Kidney capillary endothelial cell (primary cell): ENCODE results near the gene TRAF4.

Experiments used
- DNase-seq: peaks from one replicate; pipeline ENCODE4 v3.0.0-alpha.2; 2018; ENCODE audit warnings: low spot score

The TRAF4 gene, protein sequence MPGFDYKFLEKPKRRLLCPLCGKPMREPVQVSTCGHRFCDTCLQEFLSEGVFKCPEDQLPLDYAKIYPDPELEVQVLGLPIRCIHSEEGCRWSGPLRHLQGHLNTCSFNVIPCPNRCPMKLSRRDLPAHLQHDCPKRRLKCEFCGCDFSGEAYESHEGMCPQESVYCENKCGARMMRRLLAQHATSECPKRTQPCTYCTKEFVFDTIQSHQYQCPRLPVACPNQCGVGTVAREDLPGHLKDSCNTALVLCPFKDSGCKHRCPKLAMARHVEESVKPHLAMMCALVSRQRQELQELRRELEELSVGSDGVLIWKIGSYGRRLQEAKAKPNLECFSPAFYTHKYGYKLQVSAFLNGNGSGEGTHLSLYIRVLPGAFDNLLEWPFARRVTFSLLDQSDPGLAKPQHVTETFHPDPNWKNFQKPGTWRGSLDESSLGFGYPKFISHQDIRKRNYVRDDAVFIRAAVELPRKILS

DNA sequence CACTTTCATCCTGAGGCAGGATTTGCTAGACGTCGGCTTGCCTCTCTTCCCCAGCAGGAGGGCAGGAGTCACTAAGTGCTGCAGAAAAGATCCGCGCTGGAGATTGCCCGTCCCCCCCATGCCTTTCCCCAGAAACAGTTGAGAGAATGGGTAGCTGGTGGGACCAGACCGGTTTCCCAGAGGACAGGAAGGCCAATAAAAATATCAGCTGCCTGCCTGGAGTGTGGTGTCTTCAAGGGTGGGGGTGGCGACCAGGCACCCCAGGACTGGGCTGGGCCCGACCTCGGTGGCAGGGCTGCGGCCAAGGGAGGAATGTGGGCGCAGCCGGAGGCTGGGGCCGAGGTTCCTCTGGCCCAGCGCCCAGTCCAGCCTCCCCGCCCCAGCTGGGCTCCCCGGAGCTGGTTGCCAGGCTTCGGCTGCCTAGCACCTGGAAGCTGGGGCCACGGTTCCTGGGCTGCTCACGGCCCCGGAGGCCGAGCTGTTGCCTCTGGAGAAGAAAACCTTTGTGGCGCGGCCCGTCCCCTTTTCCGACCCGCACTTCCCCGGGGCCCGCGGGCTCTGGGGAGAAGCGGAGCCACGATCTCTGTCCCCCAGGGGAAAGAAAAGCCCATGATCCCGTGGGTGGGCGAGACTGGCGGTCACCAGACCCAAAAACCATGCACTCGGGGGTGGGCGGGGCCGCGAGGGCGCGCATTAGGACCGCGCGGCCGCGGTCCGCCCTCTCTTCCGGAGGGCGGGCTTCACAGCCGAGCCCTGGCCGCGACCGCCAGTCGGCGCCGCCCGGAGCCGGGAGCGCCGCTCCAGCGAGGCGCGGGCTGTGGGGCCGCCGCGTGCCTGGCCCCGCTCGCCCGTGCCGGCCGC, at the start of gene TRAF4:
Gene TRAF4 (plus strand): TSS at position 769 of the 861 bp plus-strand sequence. CDS start 102 bp downstream, outside the sequence.
- peak; percentile 80 for DNase-seq

DNA sequence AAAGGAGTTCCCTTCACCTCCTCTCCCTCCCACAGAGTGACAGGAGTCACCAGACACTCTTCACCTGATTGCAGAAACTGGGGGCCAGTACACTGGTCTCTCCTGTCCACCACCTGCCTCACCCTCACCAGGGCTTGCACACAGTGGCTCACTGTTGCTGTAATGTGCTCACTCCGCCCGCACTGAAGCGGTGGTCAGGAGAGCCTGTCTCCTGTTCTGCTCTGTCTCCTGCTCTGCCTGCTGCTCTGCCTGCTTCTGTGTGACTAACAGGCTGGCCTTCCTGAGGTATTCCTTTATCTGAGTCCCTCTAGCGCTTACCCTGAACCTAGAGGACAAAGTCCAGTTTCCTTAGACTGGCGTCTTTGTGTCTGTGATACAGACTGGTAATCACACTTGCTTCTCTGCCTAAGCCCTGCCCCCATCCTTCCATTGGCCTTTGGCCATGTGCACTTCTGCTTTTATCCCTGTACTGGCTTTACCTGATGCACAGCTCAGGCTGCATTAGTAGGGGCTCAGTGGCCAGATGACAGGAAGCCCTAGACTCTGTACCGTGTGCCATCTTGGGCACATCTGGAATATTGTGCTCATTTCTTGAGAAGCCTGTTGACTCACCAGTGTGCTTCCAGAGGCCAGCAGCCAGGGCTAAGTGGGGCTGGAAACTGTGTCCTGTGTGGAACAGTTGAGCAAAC, 45.4 kb upstream of the TRAF4 start:
- no peak for DNase-seq

DNA sequence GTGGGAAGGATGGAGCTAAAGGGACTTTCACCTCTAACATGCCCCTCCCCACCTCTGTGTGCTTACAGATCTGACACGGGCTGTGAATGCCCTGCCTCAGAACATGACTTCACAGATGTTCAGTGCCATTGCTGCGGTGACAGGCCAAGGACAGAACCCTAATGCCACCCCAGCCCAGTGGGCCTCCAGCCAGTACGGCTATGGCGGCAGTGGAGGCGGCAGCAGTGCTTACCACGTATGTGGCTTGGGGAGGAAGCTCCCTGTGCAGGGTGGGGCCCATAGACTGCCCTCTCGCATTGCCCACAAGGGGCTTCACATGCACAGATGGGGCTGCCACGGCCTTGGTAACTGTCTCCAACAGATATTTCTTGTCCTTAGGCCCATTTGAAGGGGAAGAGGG, 43.5 kb upstream of the TRAF4 start:
- DNase-seq: no peak

DNA sequence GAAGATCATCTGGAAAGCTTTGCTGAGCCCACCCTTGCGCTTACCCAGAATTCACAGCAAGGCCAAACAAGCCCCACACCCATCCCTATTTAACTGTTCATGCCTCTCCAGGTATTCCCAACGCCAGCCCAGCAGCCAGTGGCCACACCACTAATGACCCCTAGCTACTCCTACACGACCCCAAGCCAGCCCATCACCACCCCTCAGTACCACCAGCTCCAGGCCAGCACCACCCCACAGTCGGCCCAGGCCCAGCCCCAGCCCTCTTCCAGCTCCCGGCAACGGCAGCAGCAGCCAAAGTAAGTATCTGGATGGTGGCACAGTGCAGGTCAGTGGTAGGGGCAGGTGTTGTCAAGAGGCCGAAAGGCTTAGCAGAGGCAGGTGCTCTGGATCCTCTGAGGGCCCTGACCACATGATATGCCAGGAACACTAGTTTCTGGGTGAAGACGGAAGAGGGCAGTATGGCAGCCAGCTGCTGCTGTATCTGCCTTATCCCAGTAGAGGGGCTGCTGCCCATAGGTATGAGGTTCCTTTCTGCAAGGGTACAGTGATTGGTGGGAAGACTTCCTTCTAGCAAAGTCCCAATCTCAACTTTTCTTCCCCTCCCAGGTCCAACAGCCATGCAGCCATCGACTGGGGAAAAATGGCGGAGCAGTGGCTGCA, 42.9 kb upstream of the TRAF4 start:
- DNase-seq: no peak

DNA sequence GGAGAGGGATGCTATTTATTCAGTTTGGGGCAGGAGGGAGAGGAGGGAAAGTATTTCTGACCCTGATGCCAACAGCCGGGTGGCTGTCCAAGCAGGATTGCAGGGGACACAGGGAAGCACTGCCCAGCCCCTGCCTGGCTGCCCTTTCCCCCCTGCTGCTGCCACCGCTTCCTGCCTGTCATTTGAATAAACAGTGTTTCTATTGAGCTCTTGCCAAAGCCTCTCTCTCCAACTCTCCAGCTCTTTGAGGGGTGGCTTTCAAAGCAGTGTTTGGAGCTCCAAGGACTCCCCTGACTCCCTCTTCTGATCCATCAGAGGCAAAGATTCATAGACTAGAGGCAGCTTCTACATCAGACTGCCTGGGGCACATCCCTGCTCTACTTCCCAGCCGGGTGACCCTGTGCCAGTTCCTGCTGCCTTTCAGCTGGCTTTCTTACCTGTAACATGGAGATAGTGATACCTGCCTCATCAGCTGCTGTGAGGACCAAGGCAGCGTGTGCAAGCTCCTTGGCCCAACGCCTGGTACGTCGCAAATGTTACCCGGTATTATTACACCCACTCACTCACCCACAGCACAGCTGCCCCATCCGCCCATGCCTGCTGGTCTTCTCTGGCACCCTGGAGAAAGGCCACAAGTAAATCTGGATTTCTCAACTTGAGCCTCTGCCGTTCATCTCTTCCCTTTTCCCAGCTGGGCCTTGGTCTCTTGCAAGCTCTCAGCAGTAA, 41.6 kb upstream of the TRAF4 start:
- DNase-seq: no peak

DNA sequence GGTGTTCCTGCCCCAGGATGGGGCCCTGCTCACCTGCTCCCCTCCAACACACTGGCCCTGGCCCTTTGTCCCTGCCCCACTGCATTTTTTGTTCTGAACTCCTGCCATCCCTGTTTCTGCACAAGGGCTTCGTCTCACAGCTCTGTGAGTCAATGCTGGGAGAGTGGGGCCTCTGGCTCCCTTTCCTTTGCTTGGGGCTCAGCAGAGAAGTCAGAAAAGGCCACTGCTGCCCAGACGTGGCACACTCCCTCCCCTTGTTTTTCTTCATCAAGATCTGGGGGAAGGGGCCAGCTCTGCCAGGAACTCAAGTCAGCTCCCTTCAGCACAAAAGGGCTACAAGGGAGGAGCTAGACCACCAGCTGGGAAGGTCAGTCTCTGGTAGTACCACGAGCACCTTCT, 41.1 kb upstream of the TRAF4 start:
- DNase-seq: no peak

DNA sequence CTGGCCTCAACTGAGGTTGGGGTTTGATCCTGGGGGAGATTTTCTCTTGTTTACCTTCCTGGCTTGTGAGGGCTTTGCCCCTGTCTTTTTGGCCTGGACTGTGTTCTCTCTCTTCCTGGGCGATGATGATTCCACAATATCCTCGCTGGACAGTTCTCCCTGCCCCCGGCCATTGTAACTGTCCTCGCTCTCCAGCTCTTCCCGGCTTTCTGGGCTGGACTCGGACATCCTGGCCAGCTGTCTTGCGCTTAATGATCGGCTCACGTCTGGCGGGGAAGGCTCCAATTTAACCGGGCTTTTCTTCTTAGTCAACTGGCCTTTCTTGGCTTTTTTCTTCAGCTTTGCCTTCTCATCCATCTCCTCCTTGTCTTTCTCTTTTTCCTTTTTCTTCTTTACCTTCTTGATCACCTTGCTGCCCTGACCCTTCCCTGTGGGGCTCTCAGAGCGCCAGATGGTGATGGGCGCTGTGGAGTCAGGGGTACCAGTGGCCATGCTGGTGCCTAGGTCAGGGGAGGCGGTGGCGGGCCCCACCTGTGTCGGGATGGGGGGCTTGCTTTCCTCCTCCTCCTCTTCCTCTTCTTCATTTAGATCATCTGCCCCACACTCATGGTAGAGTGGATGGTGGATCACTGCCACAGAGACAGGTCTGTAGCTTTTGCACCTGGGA, 40.1 kb upstream of the TRAF4 start:
- DNase-seq: no peak

DNA sequence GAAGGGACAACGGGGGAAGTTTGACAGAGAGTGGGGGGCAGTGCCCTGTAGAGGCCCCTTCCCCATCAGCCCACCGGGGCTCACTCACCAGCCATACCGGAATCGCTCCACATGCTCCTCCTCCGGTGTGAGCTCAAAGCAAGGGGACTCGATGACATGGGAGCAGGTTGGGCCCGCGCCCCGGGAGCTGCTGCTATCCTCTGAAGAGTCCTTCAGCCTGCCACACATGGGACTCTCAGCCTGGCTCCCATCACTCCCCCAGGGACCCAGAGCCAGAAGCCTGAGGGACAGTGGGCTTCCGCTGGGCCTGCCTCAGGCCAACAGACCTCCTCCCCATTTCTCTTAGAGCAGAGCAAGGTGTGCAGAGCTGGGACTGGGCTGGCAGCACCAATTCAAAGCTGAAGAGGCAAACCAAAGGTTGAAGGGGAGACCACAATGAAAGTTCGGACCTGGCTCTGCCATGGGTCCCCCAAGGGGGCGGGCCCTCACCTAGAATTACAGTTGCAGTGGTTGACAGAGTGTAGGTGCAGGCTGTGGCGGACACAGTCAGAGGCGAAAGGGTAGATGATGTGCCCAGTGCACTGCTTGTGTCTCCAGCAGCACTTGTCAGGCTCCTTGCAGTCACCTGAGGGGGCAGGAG, 39.5 kb upstream of the TRAF4 start:
- DNase-seq: no peak

DNA sequence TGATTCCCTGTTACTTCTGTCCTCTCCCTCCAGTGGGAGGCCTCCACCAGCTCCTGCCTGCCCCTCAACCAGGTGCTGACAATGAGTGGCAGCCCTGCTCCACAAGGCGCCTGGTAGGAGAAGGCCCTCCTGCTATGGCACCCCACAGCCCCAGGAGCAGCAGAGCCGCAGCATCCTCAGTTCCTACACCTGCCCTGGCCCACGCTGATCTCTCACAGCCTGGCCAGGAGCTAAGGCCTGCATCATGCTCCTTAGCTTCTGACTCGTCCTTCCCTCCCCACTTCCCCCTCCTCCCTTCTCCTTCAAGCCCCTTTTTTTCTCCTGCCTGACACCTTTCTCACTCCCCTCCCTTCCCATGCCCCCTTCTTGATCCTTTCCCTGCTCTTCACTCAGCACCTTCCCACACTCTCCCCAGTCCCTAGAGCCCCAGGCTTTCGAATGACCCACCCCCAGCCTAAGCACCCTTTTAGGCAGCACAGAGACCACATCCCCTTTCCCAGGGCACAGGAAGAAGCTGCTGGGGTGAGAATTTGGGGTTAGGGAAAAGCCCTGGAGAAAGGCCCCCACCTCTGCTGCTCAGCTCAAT, 38.6 kb upstream of the TRAF4 start:
- no peak for DNase-seq

DNA sequence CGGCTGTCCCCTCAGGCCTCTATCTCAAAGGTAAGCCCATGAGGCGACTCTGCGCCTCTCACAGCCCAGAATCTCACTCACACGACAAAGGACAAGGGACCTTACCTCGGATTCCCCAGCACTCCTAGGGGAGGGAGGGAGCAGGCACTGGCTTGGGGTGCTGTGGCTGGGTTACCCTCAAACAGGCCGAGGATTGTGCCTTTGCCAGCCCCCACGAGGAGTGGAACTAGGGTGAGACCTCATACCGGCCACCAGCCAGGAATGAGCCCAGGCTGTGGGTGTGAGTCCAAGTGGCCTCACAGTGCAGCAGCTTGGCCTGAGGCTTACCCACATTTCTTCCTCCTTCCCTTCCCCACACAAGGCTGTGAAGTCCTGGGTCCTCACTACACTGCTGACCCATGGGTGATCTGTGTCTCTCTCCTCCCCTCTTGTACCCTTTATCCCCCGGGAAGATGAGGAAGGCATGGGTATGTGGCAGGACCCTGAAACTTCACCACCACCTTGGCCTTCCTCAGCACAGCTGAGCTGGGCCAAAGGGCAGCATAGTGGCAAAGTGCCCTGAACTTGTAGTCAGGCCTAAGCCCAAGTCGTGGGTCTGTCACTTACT, 38.0 kb upstream of the TRAF4 start:
- DNase-seq: no peak

DNA sequence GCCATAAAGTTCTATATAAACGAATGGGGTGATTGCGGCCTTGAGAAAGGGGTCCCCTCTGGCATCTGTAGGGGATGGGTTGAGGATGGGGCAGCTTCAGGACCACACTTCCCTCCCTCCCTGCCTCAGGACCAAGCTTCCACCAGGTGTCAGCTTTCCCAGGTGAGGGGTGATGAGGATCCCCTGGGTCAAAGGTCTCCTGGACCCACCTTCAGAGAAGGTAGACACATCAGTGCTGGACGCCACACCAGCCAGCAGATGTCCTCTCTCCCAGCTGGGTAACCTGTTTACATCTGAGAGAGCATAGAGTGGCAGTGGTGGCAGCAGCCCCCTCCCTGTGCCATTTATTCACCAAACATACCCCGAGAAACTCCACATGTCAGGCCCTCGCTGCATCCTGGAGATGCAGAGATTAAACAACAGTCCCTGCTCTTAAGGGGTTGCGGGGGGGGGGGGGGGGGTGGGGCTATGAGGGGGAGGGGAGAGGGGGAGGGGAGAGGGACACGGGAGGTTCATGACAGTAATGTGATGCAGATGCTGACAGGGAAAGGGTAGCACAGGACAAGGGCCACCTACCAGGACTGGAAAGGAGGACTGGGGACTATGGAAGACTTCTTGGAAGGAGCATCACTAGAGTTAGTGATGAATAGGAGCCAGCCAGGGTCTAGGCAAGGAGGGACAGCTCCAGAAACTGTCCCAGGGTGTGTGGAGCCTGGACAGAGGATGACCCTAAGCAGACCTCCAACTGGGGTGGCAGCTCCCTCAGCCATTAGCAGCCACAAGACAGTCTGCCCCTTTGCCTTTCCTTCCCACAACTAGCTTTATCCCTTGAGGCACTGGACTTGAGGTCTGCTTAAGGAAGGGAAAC, 37.1 kb upstream of the TRAF4 start:
- DNase-seq: no peak

DNA sequence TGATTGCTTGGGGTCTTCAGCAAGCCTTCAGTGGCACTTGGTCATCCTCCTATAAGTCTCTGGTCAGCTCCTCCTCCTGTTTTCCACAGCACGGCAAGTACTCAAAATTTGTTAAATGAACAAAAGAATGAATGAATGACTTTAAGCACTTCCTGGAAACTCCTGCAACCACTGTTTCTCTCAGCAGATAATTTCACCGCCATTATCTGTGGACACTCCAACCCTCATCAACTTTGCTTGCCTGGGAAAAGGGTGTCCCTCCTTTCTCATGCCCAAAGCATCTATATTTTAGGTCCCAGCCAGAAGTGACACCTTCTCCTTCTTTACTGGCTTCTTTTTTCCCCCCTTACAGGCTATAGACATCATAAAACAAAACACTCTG, 36.5 kb upstream of the TRAF4 start:
- DNase-seq: no peak

DNA sequence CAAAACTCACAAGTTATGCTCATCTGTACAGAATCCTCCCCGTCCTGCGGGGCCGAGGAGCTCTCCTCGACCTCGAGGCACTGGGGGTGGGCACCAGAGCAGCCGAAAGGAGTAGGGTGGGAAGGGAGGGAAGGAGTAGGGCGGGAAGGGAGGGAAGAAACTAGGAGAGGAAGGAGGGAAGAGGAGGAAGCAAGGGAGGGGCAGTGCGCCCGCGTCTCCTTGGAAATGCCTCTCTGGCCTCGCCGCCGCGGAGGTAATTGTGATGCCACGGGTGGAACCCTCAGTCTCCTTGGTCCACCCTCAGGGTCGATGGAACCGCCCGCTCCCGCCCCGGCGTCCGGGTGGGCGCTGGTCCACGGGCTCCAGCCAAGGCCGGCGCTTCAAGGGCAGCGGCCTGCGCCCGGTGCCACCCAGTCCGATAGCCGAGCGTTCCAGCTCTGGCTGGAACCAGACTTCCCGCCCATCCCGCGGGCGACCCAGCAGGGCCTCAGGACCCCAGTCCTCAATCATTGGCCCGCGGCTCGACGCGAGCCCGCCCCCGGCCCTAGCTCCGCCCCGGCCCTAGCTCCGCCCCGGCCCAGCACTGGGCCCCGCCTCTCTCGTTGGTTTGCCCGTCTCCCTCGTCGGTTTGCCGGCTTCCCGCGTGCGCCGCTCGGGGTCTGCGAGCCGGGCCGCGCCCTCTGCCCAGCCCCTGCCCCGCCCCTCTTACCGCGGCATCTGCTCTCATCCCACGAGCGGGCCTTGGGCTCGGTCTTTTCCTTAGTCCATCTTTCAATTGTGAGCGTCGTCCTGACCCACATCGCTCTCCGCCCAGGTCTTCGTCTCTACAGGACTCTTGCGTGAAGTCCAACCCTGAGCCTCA, 32.7 kb upstream of the TRAF4 start:
- DNase-seq: peak; percentile 81

DNA sequence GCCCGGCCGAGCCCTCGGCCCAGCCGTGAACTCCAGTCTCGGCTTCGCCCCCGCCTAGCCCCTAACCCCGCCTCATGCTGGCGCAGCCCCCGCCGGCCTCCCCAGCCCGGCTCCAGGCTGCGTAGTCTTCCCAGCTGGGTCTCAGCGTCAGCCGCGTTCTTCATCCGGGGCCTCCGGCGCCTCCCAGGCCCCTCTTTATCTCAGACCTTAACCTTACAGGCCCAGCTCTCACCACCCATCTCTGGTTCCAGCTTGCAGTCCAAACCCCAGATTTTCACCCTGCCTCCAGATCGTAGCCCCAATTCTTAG, 32.1 kb upstream of the TRAF4 start, which contains the start of gene PROCA1:
Gene PROCA1 (minus strand): TSS at position 166 of the 309 bp plus-strand sequence. CDS start 228 bp downstream, outside the sequence.
- no peak for DNase-seq

DNA sequence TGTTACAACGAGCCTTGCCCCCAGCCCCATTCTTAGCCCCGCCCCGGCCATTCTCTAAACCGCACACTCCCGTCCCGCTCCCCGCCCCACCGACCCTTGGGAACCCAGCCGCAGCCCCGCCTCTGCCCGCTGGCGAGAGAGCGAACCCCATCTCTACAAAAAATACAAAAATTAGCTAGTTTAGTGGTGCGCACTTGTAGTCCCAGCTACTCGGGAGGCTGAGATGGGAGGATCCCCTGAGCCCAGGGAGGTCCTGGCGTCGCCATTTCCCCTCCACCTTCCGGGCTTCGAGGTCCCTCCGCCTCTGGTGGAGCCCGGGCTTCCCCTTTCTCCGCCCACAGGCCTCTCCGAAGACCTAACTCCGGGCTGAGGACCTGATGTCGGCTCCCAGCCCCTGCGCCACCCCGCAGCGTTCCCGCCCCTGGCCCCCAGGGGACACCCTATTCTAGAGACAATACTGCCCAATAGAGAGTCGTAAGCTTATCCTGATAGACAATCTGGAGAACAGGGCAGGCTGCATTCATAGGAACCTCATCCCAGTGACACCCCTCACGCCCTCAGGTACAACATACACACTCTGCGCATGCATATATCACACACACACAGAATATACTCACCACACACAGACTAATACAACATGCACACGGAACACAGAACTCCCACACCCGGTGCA, 31.6 kb upstream of the TRAF4 start:
- no peak for DNase-seq

DNA sequence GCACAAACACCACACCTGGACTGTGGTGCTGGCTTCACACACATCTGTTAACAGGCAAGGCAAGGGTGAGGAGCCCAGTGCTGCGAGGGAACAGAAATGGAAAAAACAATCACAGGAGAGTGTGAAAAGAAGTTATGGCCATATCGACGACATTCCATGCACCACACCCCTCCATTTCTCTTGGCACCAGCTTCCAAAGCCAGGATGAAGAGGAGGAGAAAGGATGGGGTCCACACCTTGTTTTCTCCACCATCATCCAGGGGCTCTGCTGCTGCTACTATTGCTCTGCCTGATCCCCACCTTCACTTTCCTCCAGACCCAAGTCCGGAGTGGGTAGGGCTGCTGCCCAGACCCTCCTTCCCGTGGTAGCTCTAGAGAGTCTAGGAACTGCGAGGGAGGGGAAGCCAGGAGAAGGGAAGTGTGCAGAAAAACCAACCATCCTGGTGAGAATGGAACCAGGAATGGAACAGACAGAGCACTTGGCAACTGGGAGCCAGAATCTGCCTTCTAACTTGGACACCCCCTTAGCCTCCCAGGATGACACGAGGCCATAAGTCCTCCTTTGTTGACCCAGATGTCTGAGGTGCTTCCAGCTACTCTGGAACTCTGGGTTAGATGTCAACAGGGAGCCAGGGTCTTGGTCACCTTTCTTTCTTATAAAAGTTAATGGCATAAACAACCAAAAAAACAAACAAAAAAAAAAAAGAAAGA, 31.0 kb upstream of the TRAF4 start:
- no peak for DNase-seq
